ENCODE results near the gene CKLF. TPM values are rescaled to one million over a fixed set of nuclear protein-coding genes. Genes with fewer than 3 reads are reported as not detected.

CKLF gene
- polyA plus RNA-seq, 3 donors: 285 to 430 (median 374) TPM

- Histone ChIP-seq H3K9ac (ENCODE audit: insufficient read depth, low read length, poor library complexity, severe bottlenecking) (peak within 1 kb of the TSS; percentile 88), H3K9me3 (replicated peaks in 1 of 2; ENCODE audit: control insufficient read depth in 1 of 2, insufficient read depth in 1 of 2, low read length in 2 of 2) (peaks cover 0 to 10% of the 10 kb centered on the region in 2 donors), H3K4me1 (ENCODE audit: control insufficient read depth in 1 of 2, insufficient read depth in 2 of 2, low read length in 2 of 2) (peaks cover 42 to 47% of the 10 kb centered on the region in 2 donors), H2AFZ (ENCODE audit: insufficient read depth, low read depth, low read length, poor library complexity, severe bottlenecking) (peak within 1 kb of the TSS; percentile 82), H3K79me2 (ENCODE audit: insufficient read depth, low read length) (peaks cover 43% of the 10 kb centered on the region), H4K20me1 (ENCODE audit: insufficient read depth, low read length) (peaks cover 36% of the 10 kb centered on the region), H3K36me3 (replicated peaks in 1 of 2; ENCODE audit: control insufficient read depth in 1 of 2, insufficient read depth in 2 of 2, low read length in 2 of 2) (peaks cover 13 to 23% of the 10 kb centered on the region in 2 donors), H3K4me3 (replicated peaks in 1 of 3; ENCODE audit: low read depth in 2 of 3, low read length in 3 of 3) (peak within 1 kb of the TSS; percentile 74 to 91 (median 91)), H3K27ac (ENCODE audit: low read depth in 1 of 2, low read length in 2 of 2) (peak within 1 kb of the TSS; percentile 76 to 90), H3K4me2 (replicated peaks; ENCODE audit: extremely low read depth, low read length, poor library complexity, severe bottlenecking) (peak within 1 kb of the TSS; percentile 94), H3K27me3 (ENCODE audit: control insufficient read depth in 2 of 2, insufficient read depth in 2 of 2, low read length in 2 of 2) (no peaks in the 10 kb centered on the region)
- peak in 2 of 3 donors; percentile 50 to 57 for DNase-seq
- Mint-ChIP-seq H3K27ac (peak within 1 kb of the TSS; percentile 75 to 91 (median 89)), H3K27me3 (ENCODE audit: low read depth in 3 of 3) (peaks cover 9 to 17% (median 12%) of the 10 kb centered on the region in 3 donors), H3K36me3 (peaks cover 14 to 32% of the 10 kb centered on the region in 2 donors), H3K4me3 (peak within 1 kb of the TSS; percentile 93 to 95), H3K4me1 (peaks cover 44% of the 10 kb centered on the region), H3K9me3 (peaks cover 0 to 12% (median 8%) of the 10 kb centered on the region in 7 donors)
- intact Hi-C loops (cut with micrococcal nuclease): loop anchor here (2.0 to 10.0 kb wide), 4 partner anchors 37 to 260 kb away; partner anchors contain the start of gene CMTM1 (in 1 of the 2)
- TF ChIP-seq CTCF (IDR thresholded peaks at IDR 0.05): peak; percentile 88
- under 1% methylated on average over 80 of the region's 96 CpGs for WGBS (ENCODE audit: insufficient coverage)
Observed at GRCh38 chr16:66604376-66605176, 52.2 kb downstream of the CKLF start, which contains the start of gene CMTM3. CMTM3 (plus strand) TSS chr16:66604704; CDS start chr16:66604806, 102 bp downstream.

- H4K20me1 ChIP-seq (ENCODE audit: insufficient read depth, low read length): peaks cover 44% of the 10 kb centered on the region
- peak overlapping the region; percentile 88 for H3K9ac ChIP-seq (ENCODE audit: insufficient read depth, low read length, poor library complexity, severe bottlenecking)
- no peaks in the 10 kb centered on the region for H3K27me3 ChIP-seq (ENCODE audit: control insufficient read depth in 2 of 2, insufficient read depth in 2 of 2, low read length in 2 of 2)
- intact Hi-C loops (cut with micrococcal nuclease): loop anchor here (2.0 to 10.0 kb wide), 3 partner anchors 198 to 259 kb away; no protein-coding TSS in a partner anchor
- H3K4me1 Mint-ChIP-seq: peaks cover 44% of the 10 kb centered on the region
- peak overlapping the region; percentile 82 for H2AFZ ChIP-seq (ENCODE audit: insufficient read depth, low read depth, low read length, poor library complexity, severe bottlenecking)
- peaks cover 0 to 12% (median 8%) of the 10 kb centered on the region in 7 donors for H3K9me3 Mint-ChIP-seq
- peaks cover 21 to 31% of the 10 kb centered on the region in 2 donors for H3K36me3 ChIP-seq (replicated peaks in 1 of 2; ENCODE audit: control insufficient read depth in 1 of 2, insufficient read depth in 2 of 2, low read length in 2 of 2)
- H3K4me3 ChIP-seq (replicated peaks in 1 of 3; ENCODE audit: low read depth in 2 of 3, low read length in 3 of 3): peak overlapping the region; percentile 74 to 91 (median 91)
- H3K4me1 ChIP-seq (ENCODE audit: control insufficient read depth in 1 of 2, insufficient read depth in 2 of 2, low read length in 2 of 2): peaks cover 42 to 47% of the 10 kb centered on the region in 2 donors
- peaks cover 22 to 40% of the 10 kb centered on the region in 2 donors for H3K36me3 Mint-ChIP-seq
- peak; percentile 45 for TF ChIP-seq CTCF (IDR thresholded peaks at IDR 0.05)
- H3K4me2 ChIP-seq (replicated peaks; ENCODE audit: extremely low read depth, low read length, poor library complexity, severe bottlenecking): peak overlapping the region; percentile 94
- peaks cover 51% of the 10 kb centered on the region for H3K79me2 ChIP-seq (ENCODE audit: insufficient read depth, low read length)
- 0% methylated on average over 43 of the region's 61 CpGs for WGBS (ENCODE audit: insufficient coverage)
- peaks cover 7 to 17% (median 10%) of the 10 kb centered on the region in 3 donors for H3K27me3 Mint-ChIP-seq (ENCODE audit: low read depth in 3 of 3)
- peak overlapping the region; percentile 76 to 90 for H3K27ac ChIP-seq (ENCODE audit: low read depth in 1 of 2, low read length in 2 of 2)
- H3K4me3 Mint-ChIP-seq: peak overlapping the region; percentile 81 to 95
- DNase-seq: peak in 2 of 3 donors; percentile 34 to 49
- H3K9me3 ChIP-seq (replicated peaks in 1 of 2; ENCODE audit: control insufficient read depth in 1 of 2, insufficient read depth in 1 of 2, low read length in 2 of 2): peaks cover 0 to 10% of the 10 kb centered on the region in 2 donors
- H3K27ac Mint-ChIP-seq: peak overlapping the region; percentile 75 to 91 (median 88)
Observed at GRCh38 chr16:66605177-66605978, 53.0 kb downstream of the CKLF start.

Data from CD14-positive monocyte (primary cell).